ENCODE measurements around the gene E2F1.

DNA sequence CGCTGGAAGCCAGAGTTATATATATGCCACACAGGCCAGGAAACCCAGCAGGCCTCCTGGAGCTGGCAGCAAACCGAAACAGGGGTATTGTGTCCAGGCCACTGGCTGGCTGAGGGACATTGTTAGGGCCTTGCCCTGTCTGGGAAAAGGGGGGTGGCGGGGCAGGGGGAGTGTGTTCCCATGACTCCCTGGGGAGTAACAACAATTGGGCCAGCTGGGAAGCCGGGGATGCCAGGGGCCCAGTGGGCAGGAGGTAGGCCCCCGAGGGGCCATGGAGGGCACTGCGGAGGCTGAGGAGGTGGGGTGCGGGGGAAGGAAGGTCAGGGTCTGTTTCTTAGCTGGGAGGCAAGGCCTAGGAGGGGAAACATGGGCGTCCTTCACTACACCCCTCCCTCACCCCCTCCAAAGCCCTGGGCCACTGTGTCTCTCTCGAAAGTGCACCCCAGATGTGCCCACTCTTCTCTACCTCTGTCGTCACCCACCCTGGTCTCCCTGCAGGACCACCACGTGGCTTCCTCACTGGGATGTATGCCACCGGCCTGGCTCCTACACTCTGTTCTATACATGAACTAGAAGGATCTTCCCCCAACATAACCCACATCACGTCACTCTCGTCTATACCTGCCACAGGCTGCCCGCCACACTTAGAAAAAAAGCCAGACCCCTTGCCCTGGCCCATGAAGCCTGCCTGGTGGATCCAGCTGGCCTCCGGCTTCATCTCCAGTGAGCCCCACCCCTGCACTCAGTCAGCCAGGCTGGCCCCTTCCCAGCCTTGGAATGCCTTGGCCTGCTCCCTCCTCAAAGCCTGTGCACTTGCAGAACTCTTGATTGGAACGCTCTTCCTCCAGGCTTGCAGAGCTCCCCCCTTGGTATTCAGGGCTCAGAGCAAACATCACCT lies 7.8 kb upstream of the E2F1 start:
- TF ChIP-seq, protein P1, sequence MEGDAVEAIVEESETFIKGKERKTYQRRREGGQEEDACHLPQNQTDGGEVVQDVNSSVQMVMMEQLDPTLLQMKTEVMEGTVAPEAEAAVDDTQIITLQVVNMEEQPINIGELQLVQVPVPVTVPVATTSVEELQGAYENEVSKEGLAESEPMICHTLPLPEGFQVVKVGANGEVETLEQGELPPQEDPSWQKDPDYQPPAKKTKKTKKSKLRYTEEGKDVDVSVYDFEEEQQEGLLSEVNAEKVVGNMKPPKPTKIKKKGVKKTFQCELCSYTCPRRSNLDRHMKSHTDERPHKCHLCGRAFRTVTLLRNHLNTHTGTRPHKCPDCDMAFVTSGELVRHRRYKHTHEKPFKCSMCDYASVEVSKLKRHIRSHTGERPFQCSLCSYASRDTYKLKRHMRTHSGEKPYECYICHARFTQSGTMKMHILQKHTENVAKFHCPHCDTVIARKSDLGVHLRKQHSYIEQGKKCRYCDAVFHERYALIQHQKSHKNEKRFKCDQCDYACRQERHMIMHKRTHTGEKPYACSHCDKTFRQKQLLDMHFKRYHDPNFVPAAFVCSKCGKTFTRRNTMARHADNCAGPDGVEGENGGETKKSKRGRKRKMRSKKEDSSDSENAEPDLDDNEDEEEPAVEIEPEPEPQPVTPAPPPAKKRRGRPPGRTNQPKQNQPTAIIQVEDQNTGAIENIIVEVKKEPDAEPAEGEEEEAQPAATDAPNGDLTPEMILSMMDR (IDR thresholded peaks at IDR 0.05): no peak
- TF ChIP-seq EZH2 (IDR thresholded peaks at IDR 0.05; ENCODE audit: borderline replicate concordance, insufficient read depth, low read depth, low read length, poor library complexity, severe bottlenecking): no peak

Data from B cell (primary cell).